K562 (cell line): ENCODE data around the gene DPEP1. TPM values are rescaled to one million over a fixed set of nuclear protein-coding genes. Genes with fewer than 3 reads are reported as not detected.

Experiments used
- ESRRB ChIP-seq: fragments of 250-450 bp; sonication (Bioruptor Pico); IDR thresholded peaks from 2 replicates; pipeline ENCODE4 v1.5.0; 2020; ENCODE audit warnings: mild to moderate bottlenecking, moderate library complexity, borderline replicate concordance
- FOXO4 ChIP-seq: fragments of 450-650 bp; formaldehyde crosslinking; IDR thresholded peaks from 2 replicates; pipeline ENCODE4 v1.4.0; 2020; ENCODE audit warnings: mild to moderate bottlenecking, moderate library complexity
- GATAD2A ChIP-seq: fragments of 450-650 bp; IDR thresholded peaks from 2 replicates; pipeline ENCODE4 v1.6.1; 2017
- GATAD2B ChIP-seq: fragments of 450-650 bp; IDR thresholded peaks from 2 replicates; pipeline ENCODE4 v1.6.1; 2017; ENCODE audit warnings: mild to moderate bottlenecking, borderline replicate concordance
- HCFC1 ChIP-seq: IDR thresholded peaks from 2 replicates; pipeline ENCODE4 v1.6.1; 2012; ENCODE audit warnings: low read depth, low read length, improper control_type of control experiment
- HDGF ChIP-seq: fragments of 450-650 bp; IDR thresholded peaks from 2 replicates; pipeline ENCODE4 v1.6.1; 2016
- HNRNPUL1 ChIP-seq: fragments of 200-400 bp; formaldehyde crosslinking; IDR thresholded peaks from 2 replicates; pipeline ENCODE4 v1.6.1; 2017; ENCODE audit warnings: low read length
- KLF10 ChIP-seq: fragments of 250-450 bp; sonication (Bioruptor Pico); IDR thresholded peaks from 2 replicates; pipeline ENCODE4 v1.6.1; 2021; ENCODE audit warnings: matching md5 sums
- MAFF ChIP-seq: IDR thresholded peaks from 2 replicates; pipeline ENCODE4 v1.6.1; 2012; ENCODE audit warnings: low read length, improper control_type of control experiment
- MEF2A ChIP-seq: IDR thresholded peaks from 2 replicates; pipeline ENCODE4 v1.6.1; 2011; ENCODE audit warnings: low read depth, mild to moderate bottlenecking, low read length, moderate library complexity; ENCODE audit not compliant: control insufficient read depth
- MTA3 ChIP-seq: fragments of 450-650 bp; formaldehyde crosslinking; IDR thresholded peaks from 2 replicates; pipeline ENCODE4 v1.6.1; 2017; ENCODE audit warnings: mild to moderate bottlenecking, borderline replicate concordance
- MYBL2 ChIP-seq, 2 experiments: fragments of 450-650 bp in 1 of 2; sonication (generic) in 1 of 2; formaldehyde crosslinking in 1 of 2; IDR thresholded peaks; 2 replicates each; pipeline versions ENCODE4 v1.6.1 to v1.8.1; 2017 to 2022; ENCODE audit warnings: borderline replicate concordance in 1 of 2, inconsistent platforms in 1 of 2, low read depth in 1 of 2, mild to moderate bottlenecking in 1 of 2, missing genetic modification reagents in 1 of 2, moderate library complexity in 1 of 2
- NFIX ChIP-seq: fragments of 250-450 bp; sonication (Bioruptor Pico); IDR thresholded peaks from 2 replicates; pipeline ENCODE4 v1.4.0; 2020; ENCODE audit warnings: low read depth, mild to moderate bottlenecking, moderate library complexity
- NR2F6 ChIP-seq: fragments of 450-650 bp; formaldehyde crosslinking; IDR thresholded peaks from 2 replicates; pipeline ENCODE4 v1.4.0; 2020; ENCODE audit warnings: mild to moderate bottlenecking
- NUFIP1 ChIP-seq: fragments of 450-650 bp; IDR thresholded peaks from 2 replicates; pipeline ENCODE4 v1.6.1; 2018; ENCODE audit not compliant: partially characterized antibody
- PATZ1 ChIP-seq: fragments of 250-450 bp; sonication (Bioruptor Pico); IDR thresholded peaks from 2 replicates; pipeline ENCODE4 v1.5.0; 2020; ENCODE audit warnings: mild to moderate bottlenecking, borderline replicate concordance
- PYGO2 ChIP-seq: fragments of 450-650 bp; IDR thresholded peaks from 2 replicates; pipeline ENCODE4 v1.6.1; 2016; ENCODE audit warnings: mild to moderate bottlenecking, missing genetic modification characterization, moderate library complexity, missing compliant biosample characterization
- RB1 ChIP-seq: fragments of 450-650 bp; IDR thresholded peaks from 2 replicates; pipeline ENCODE4 v1.6.1; 2017; ENCODE audit warnings: low read depth, mild to moderate bottlenecking
- RHOXF2B ChIP-seq: fragments of 250-450 bp; sonication (Bioruptor Pico); conservative IDR thresholded peaks from 2 replicates; pipeline ENCODE4 v1.5.1; 2021
- RNF2 ChIP-seq: sonication (generic); IDR thresholded peaks from 2 replicates; pipeline ENCODE4 v1.6.1; 2016
- SIX5 ChIP-seq, 2 experiments: IDR thresholded peaks; 2 replicates each; pipeline ENCODE4 v1.6.1; 2011; ENCODE audit warnings: low read length in 2 of 2, borderline replicate concordance in 1 of 2, low read depth in 1 of 2, mild to moderate bottlenecking in 1 of 2, moderate library complexity in 1 of 2; ENCODE audit not compliant: insufficient read depth in 1 of 2
- SMAD2 ChIP-seq: fragments of 150-350 bp; IDR thresholded peaks from 2 replicates; pipeline ENCODE4 v1.6.1; 2014; ENCODE audit warnings: low read depth, mild to moderate bottlenecking, low read length
- SMARCC2 ChIP-seq: fragments of 450-650 bp; IDR thresholded peaks from 2 replicates; pipeline ENCODE4 v1.6.1; 2017; ENCODE audit warnings: antibody characterized with exemption, moderate library complexity, mild to moderate bottlenecking, low read depth
- SP1 ChIP-seq: sonication (generic); formaldehyde crosslinking; IDR thresholded peaks from 2 replicates; pipeline ENCODE4 v1.8.1; 2022; ENCODE audit warnings: mild to moderate bottlenecking, missing genetic modification reagents
- STAT5A ChIP-seq: IDR thresholded peaks from 2 replicates; pipeline ENCODE4 v1.6.1; 2012; ENCODE audit warnings: low read length, inconsistent platforms, borderline replicate concordance
- STAT5B ChIP-seq: fragments of 250-450 bp; sonication (Bioruptor Pico); IDR thresholded peaks from 2 replicates; pipeline ENCODE4 v1.8.0; 2021; ENCODE audit warnings: mild to moderate bottlenecking, inconsistent platforms
- SUPT5H ChIP-seq: fragments of 450-650 bp; IDR thresholded peaks from 2 replicates; pipeline ENCODE4 v1.6.1; 2016
- TBP ChIP-seq: optimal IDR thresholded peaks from 2 replicates; pipeline ENCODE3; 2011; ENCODE audit warnings: low read depth, low read length, improper control_type of control experiment
- ZNF174 ChIP-seq: fragments of 250-450 bp; sonication (Bioruptor Pico); IDR thresholded peaks from 2 replicates; pipeline ENCODE4 v1.4.0; 2020; ENCODE audit warnings: mild to moderate bottlenecking
- ZNF274 ChIP-seq: IDR thresholded peaks from 2 replicates; pipeline ENCODE4 v1.6.1; 2011; ENCODE audit warnings: low read depth, mild to moderate bottlenecking, low read length, moderate library complexity, borderline replicate concordance
- ZNF830 ChIP-seq: fragments of 250-450 bp; sonication (Bioruptor Pico); IDR thresholded peaks from 2 replicates; pipeline ENCODE4 v1.5.0; 2021; ENCODE audit warnings: mild to moderate bottlenecking
- polyA plus RNA-seq, 8 experiments: library from polyadenylated mRNA; depleted of rRNA in 4 of 8; stranded (reverse) in 5 of 8; unstranded in 3 of 8; fragments of >200 nt; fragmentation: Nextera tagmentation in 2 of 8; fragmentation: Illumina TruSeq in 1 of 8; extraction: Ambion mirVana in 2 of 8; extraction: Trizol in 1 of 8; gene quantifications; 2 replicates each; pipeline versions ENCODE4 v1.2.1 to v1.2.3, GENCODE V29; 2011 to 2014; ENCODE audit warnings: inconsistent platforms in 1 of 8, missing spikeins in 1 of 8
- total RNA-seq, 7 experiments: library from RNA; depleted of rRNA in 6 of 7; stranded (reverse); fragments of >200 nt in 6 of 7; fragmentation: Illumina TruSeq in 2 of 7; extraction: Trizol in 2 of 7; gene quantifications; 2 replicates each; pipeline versions ENCODE4 v1.2.1 to v1.2.3, GENCODE V29; 2011 to 2021; ENCODE audit warnings: low replicate concordance in 1 of 7

The DPEP1 gene
- total and polyA plus RNA-seq, 9 of the 15 experiments (the other 6 are each of a cell fraction or from before 2014, with no cell fraction given): 0.14 to 0.31 (median 0.20) TPM; not detected in 6

GRCh38 chr16:89686520-89687091 lies 73.2 kb downstream of the DPEP1 start, which contains the start of gene CDK10 (continued):
- TF ChIP-seq PATZ1 (CRISPR knock-in tag): no peak
- peak; percentile 94 for TF ChIP-seq SUPT5H
- no peak for TF ChIP-seq STAT5B (CRISPR knock-in tag)
- TF ChIP-seq GATAD2A: no peak
- no peak for TF ChIP-seq MAFF
- TF ChIP-seq HCFC1: no peak
- TF ChIP-seq NUFIP1: no peak
- TF ChIP-seq FOXO4 (CRISPR knock-in tag): no peak
- TF ChIP-seq RNF2: no peak
- TF ChIP-seq SMAD2: no peak
- TF ChIP-seq ZNF274: no peak
- peak; percentile 75 for TF ChIP-seq TBP
- TF ChIP-seq ZNF830: no peak
- TF ChIP-seq SMARCC2: no peak
- no peak for TF ChIP-seq MEF2A
- peak; percentile 93 for TF ChIP-seq RB1
- no peak for TF ChIP-seq HNRNPUL1
- no peak for TF ChIP-seq NR2F6 (CRISPR knock-in tag)
- no peak for TF ChIP-seq GATAD2B
- peak; percentile 77 for TF ChIP-seq SP1 (CRISPR knock-in tag)
- no peak for TF ChIP-seq RHOXF2B
- no peak for TF ChIP-seq PYGO2 (tag)
- TF ChIP-seq MYBL2 (IDR thresholded peaks at IDR 0.05; ENCODE audit: low read depth): no peak
- no peak for TF ChIP-seq MYBL2 (CRISPR knock-in tag; IDR thresholded peaks at IDR 0.05; ENCODE audit: borderline replicate concordance)
- no peak for TF ChIP-seq HDGF
- no peak for TF ChIP-seq SIX5 (IDR thresholded peaks at IDR 0.05; ENCODE audit: borderline replicate concordance in 1 of 2, insufficient read depth in 1 of 2, low read depth in 1 of 2, low read length in 2 of 2)
- no peak for TF ChIP-seq ESRRB (CRISPR knock-in tag)
- no peak for TF ChIP-seq STAT5A
- TF ChIP-seq NFIX (CRISPR knock-in tag): no peak
- peak; percentile 30; the same call in 1 of the 2 replicates for TF ChIP-seq MTA3
- TF ChIP-seq ZNF174 (CRISPR knock-in tag): no peak
- TF ChIP-seq KLF10: no peak
